Lower lobe of right lung (tissue), 2 donors: ENCODE results near the gene RTL10. TPM values are rescaled to one million over a fixed set of nuclear protein-coding genes. Genes with fewer than 3 reads are reported as not detected.

Source experiments
- ATAC-seq, 2 donors: fragments of 200-7000 bp; cut with Tn5 transposase; one replicate each; pipeline ENCODE4 v1.9.1; 2020 to 2022; ENCODE audit warnings: mild to moderate bottlenecking in 2 of 2, moderate library complexity in 2 of 2
- DNase-seq: peaks from one replicate; pipeline ENCODE4 v3.0.0-alpha.2; 2020
- H3K27ac ChIP-seq: fragments of 200-600 bp; one replicate; pipeline ENCODE4 v1.8.0; 2022
- H3K27me3 ChIP-seq: fragments of 200-600 bp; one replicate; pipeline ENCODE4 v1.8.0; 2022; ENCODE audit warnings: low read depth
- H3K36me3 ChIP-seq: fragments of 200-600 bp; one replicate; pipeline ENCODE4 v1.8.0; 2022; ENCODE audit warnings: mild to moderate bottlenecking
- H3K4me1 ChIP-seq: fragments of 200-600 bp; one replicate; pipeline ENCODE4 v1.8.0; 2022
- H3K4me3 ChIP-seq: fragments of 200-600 bp; one replicate; pipeline ENCODE4 v1.8.0; 2022; ENCODE audit warnings: mild to moderate bottlenecking
- H3K9me3 ChIP-seq: fragments of 200-600 bp; one replicate; pipeline ENCODE4 v1.8.0; 2022
- CTCF ChIP-seq: fragments of 200-600 bp; IDR thresholded peaks from one replicate; pipeline ENCODE4 v1.8.0; 2022; ENCODE audit warnings: antibody characterized with exemption, mild to moderate bottlenecking
- intact Hi-C: fragments of 100-400 bp; cut with DNase I; formaldehyde crosslinking; loops from one replicate; pipeline ENCODE4 v1.11.0; 2022
- total RNA-seq: library from RNA; stranded (reverse); fragmentation: NEBNext Ultra II Directional; extraction: Animal tissue kit (Norgen Biotek cat#: 25700); gene quantifications from one replicate; pipeline ENCODE4 v1.2.1, GENCODE V29; 2021
- donor health status: DM: no; HTN: yes; CAD: no; lungs with severe emphysema.

RTL10 gene
- total RNA-seq, 1 donor from 2014 or later: 24.3 TPM

DNA sequence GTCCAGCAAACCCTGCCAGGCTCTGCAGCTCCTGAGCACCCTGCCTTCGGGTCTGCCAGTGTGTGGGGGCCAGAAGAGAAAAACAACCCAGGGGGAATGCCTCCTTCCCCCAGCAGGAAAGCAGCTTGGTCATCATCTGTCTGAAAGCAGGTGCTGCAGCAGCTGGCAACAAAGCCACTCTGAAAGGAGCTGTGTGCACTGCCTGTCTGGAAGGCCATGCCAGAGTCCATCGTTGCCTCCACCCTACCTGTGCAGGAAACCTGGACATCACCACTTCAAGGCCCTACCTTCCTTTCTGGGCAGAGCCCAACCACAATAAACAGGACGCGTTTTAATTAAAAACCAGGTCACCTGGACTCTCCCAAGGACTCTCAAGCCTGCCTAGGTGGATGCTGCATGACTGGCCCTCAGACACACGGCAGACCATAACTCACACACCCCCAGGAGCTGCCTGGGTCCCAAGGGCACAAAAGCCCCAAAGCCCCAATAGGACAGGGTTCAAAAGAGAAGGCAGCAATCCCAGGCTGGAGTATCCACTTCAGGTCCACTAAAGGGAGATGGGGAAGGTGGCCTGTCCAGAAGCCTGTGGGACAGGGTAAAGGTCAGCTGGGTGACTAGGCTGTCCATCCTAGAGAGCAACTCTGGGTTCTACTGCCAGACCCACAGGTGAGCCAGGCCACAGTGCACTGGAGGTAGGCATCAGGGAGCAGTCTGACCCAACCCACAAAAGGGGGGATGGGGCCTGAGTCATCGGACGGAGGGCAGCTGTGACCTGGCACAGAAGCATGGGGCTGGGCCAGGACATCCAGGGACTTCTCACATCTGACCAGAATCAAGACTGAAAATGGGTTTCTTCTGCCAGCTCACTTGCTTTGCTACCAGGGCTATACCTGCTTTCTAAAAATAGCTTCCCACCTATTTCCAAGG, 6.1 kb downstream of the RTL10 start:
- DNase-seq (peak; percentile 65), ATAC-seq (peak; percentile 47 to 72)
- intact Hi-C loops: no loop called here
- Histone ChIP-seq H3K27me3 (no peaks in the 10 kb centered on the region), H3K27ac (peak overlapping the region; percentile 38), H3K4me3 (no peak overlapping the region), H3K9me3 (no peaks in the 10 kb centered on the region), H3K36me3 (peaks cover 29% of the 10 kb centered on the region), H3K4me1 (peaks cover 75% of the 10 kb centered on the region)
- TF ChIP-seq CTCF: no peak

- Histone ChIP-seq H3K4me3 (no peak overlapping the region), H3K27ac (peak overlapping the region; percentile 3), H3K36me3 (peaks cover 24% of the 10 kb centered on the region), H3K9me3 (no peaks in the 10 kb centered on the region), H3K4me1 (peaks cover 70% of the 10 kb centered on the region), H3K27me3 (no peaks in the 10 kb centered on the region)
- no peak for ATAC-seq
- TF ChIP-seq CTCF: no peak
- intact Hi-C loops: no loop called here
- DNase-seq: no peak
Observed at GRCh38 chr22:19847345-19847632, 7.4 kb downstream of the RTL10 start.

- Histone ChIP-seq H3K27ac (peak overlapping the region; percentile 3), H3K4me1 (peaks cover 64% of the 10 kb centered on the region), H3K27me3 (no peaks in the 10 kb centered on the region), H3K36me3 (peaks cover 19% of the 10 kb centered on the region), H3K4me3 (no peak overlapping the region), H3K9me3 (no peaks in the 10 kb centered on the region)
- intact Hi-C loops: no loop called here
- TF ChIP-seq CTCF: no peak
- DNase-seq: no peak
- ATAC-seq: no peak
Observed at GRCh38 chr22:19846620-19847344, 7.9 kb downstream of the RTL10 start.

GRCh38 chr22:19845054-19845722, 9.5 kb downstream of the RTL10 start:
- intact Hi-C loops: no loop called here
- Histone ChIP-seq H3K36me3 (peaks cover 3% of the 10 kb centered on the region), H3K4me1 (peaks cover 49% of the 10 kb centered on the region), H3K4me3 (no peak overlapping the region), H3K27me3 (no peaks in the 10 kb centered on the region), H3K9me3 (no peaks in the 10 kb centered on the region), H3K27ac (peak overlapping the region; percentile 81)
- no peak for TF ChIP-seq CTCF
- ATAC-seq (no peak), DNase-seq (no peak)

GRCh38 chr22:19844377-19845053, 10.2 kb downstream of the RTL10 start:
- TF ChIP-seq CTCF: peak; percentile 30
- H3K27ac ChIP-seq: peak overlapping the region; percentile 81
- H3K9me3 ChIP-seq: no peaks in the 10 kb centered on the region
- DNase-seq (peak; percentile 82), ATAC-seq (peak; percentile 65 to 74)
- peak overlapping the region; percentile 23 for H3K4me3 ChIP-seq
- no peaks in the 10 kb centered on the region for H3K27me3 ChIP-seq
- intact Hi-C loops: no loop called here
- H3K36me3 ChIP-seq: no peaks in the 10 kb centered on the region
- peaks cover 47% of the 10 kb centered on the region for H3K4me1 ChIP-seq
